K562 (cell line): ENCODE measurements around the gene IRF9. TPM values are rescaled to one million over a fixed set of nuclear protein-coding genes. Genes with fewer than 3 reads are reported as not detected.

ENCODE experiments used
- DNMT1 ChIP-seq: fragments of 450-650 bp; IDR thresholded peaks from 2 replicates; pipeline ENCODE4 v1.6.1; 2016; ENCODE audit warnings: antibody characterized with exemption, mild to moderate bottlenecking
- GABPA ChIP-seq: fragments of 200-800 bp; sonication (Bioruptor generic); conservative IDR thresholded peaks from 2 replicates; pipeline ENCODE4 v1.6.1; 2016; ENCODE audit warnings: low read depth, missing genetic modification characterization, missing compliant biosample characterization
- HDAC1 ChIP-seq, 2 experiments: fragments of 450-650 bp; IDR thresholded peaks; 2 replicates each; pipeline ENCODE4 v1.6.1; 2016 to 2017; ENCODE audit warnings: inconsistent platforms in 1 of 2, mild to moderate bottlenecking in 1 of 2, moderate library complexity in 1 of 2
- KLF13 ChIP-seq: fragments of 450-650 bp; IDR thresholded peaks from 2 replicates; pipeline ENCODE4 v1.6.1; 2016; ENCODE audit warnings: missing genetic modification characterization, low read depth, mild to moderate bottlenecking, missing compliant biosample characterization, moderate library complexity, borderline replicate concordance
- KLF6 ChIP-seq: fragments of 250-450 bp; sonication (Bioruptor Pico); IDR thresholded peaks from 2 replicates; pipeline ENCODE4 v1.4.0; 2020; ENCODE audit warnings: mild to moderate bottlenecking, moderate library complexity, borderline replicate concordance
- MAFF ChIP-seq: IDR thresholded peaks from 2 replicates; pipeline ENCODE4 v1.6.1; 2012; ENCODE audit warnings: low read length, improper control_type of control experiment
- NFE2L1 ChIP-seq: fragments of 450-650 bp; IDR thresholded peaks from 2 replicates; pipeline ENCODE4 v1.6.1; 2016; ENCODE audit warnings: missing genetic modification characterization, low read depth, mild to moderate bottlenecking, missing compliant biosample characterization, moderate library complexity, borderline replicate concordance
- NR0B1 ChIP-seq: fragments of 450-650 bp; IDR thresholded peaks from one replicate; pipeline ENCODE4 v1.6.1; 2018; ENCODE audit warnings: mild to moderate bottlenecking, moderate library complexity; ENCODE audit not compliant: partially characterized antibody
- NR2C1 ChIP-seq, 2 experiments: fragments of 450-650 bp; IDR thresholded peaks; 2 replicates each; pipeline ENCODE4 v1.6.1; 2017; ENCODE audit warnings: mild to moderate bottlenecking in 2 of 2, antibody characterized with exemption in 1 of 2, inconsistent platforms in 1 of 2, missing compliant biosample characterization in 1 of 2, missing genetic modification characterization in 1 of 2
- NR2F6 ChIP-seq: fragments of 450-650 bp; formaldehyde crosslinking; IDR thresholded peaks from 2 replicates; pipeline ENCODE4 v1.4.0; 2020; ENCODE audit warnings: mild to moderate bottlenecking
- PHF20 ChIP-seq: fragments of 450-650 bp; IDR thresholded peaks from 2 replicates; pipeline ENCODE4 v1.6.1; 2018; ENCODE audit not compliant: partially characterized antibody
- RFX5 ChIP-seq: IDR thresholded peaks from 2 replicates; pipeline ENCODE4 v1.6.1; 2011; ENCODE audit warnings: low read depth, mild to moderate bottlenecking, improper control_type of control experiment, low read length
- SNIP1 ChIP-seq: fragments of 450-650 bp; IDR thresholded peaks from 2 replicates; pipeline ENCODE4 v1.7.1; 2017; ENCODE audit warnings: low read depth, mild to moderate bottlenecking
- TAL1 ChIP-seq: fragments of 450-650 bp; IDR thresholded peaks from 2 replicates; pipeline ENCODE4 v1.6.1; 2016; ENCODE audit warnings: mild to moderate bottlenecking
- ZC3H11A ChIP-seq: IDR thresholded peaks from 2 replicates; pipeline ENCODE4 v1.6.1; 2012; ENCODE audit warnings: low read depth, low read length, improper control_type of control experiment
- ZKSCAN8 ChIP-seq: fragments of 200-800 bp; sonication (Bioruptor generic); IDR thresholded peaks from 2 replicates; pipeline ENCODE4 v1.6.1; 2016; ENCODE audit warnings: missing genetic modification characterization, missing compliant biosample characterization
- ZNF165 ChIP-seq: fragments of 250-450 bp; sonication (Bioruptor Pico); IDR thresholded peaks from 2 replicates; pipeline ENCODE4 v1.4.0; 2020; ENCODE audit warnings: borderline replicate concordance
- ZNF316 ChIP-seq: fragments of 450-650 bp; IDR thresholded peaks from 2 replicates; pipeline ENCODE4 v1.6.1; 2016
- ZNF639 ChIP-seq, 2 experiments: fragments of 200-800 bp in 1 of 2; sonication (Bioruptor generic) in 1 of 2; sonication (generic) in 1 of 2; formaldehyde crosslinking in 1 of 2; IDR thresholded peaks in 1 of 2; conservative IDR thresholded peaks in 1 of 2; 2 replicates each; pipeline versions ENCODE4 v1.5.0 to v1.6.1; 2016 to 2020; ENCODE audit warnings: missing compliant biosample characterization in 1 of 2, missing genetic modification characterization in 1 of 2, missing genetic modification reagents in 1 of 2
- ZNF780A ChIP-seq: fragments of 250-450 bp; sonication (Bioruptor Pico); IDR thresholded peaks from 2 replicates; pipeline ENCODE4 v1.5.0; 2021; ENCODE audit warnings: mild to moderate bottlenecking
- polyA plus RNA-seq, 8 experiments: library from polyadenylated mRNA; depleted of rRNA in 4 of 8; stranded (reverse) in 5 of 8; unstranded in 3 of 8; fragments of >200 nt; fragmentation: Nextera tagmentation in 2 of 8; fragmentation: Illumina TruSeq in 1 of 8; extraction: Ambion mirVana in 2 of 8; extraction: Trizol in 1 of 8; gene quantifications; 2 replicates each; pipeline versions ENCODE4 v1.2.1 to v1.2.3, GENCODE V29; 2011 to 2014; ENCODE audit warnings: inconsistent platforms in 1 of 8, missing spikeins in 1 of 8
- total RNA-seq, 7 experiments: library from RNA; depleted of rRNA in 6 of 7; stranded (reverse); fragments of >200 nt in 6 of 7; fragmentation: Illumina TruSeq in 2 of 7; extraction: Trizol in 2 of 7; gene quantifications; 2 replicates each; pipeline versions ENCODE4 v1.2.1 to v1.2.3, GENCODE V29; 2011 to 2021; ENCODE audit warnings: low replicate concordance in 1 of 7
- TF ChIP-seq, protein P1 (sequence below): fragments of 450-650 bp; IDR thresholded peaks from 2 replicates; pipeline ENCODE4 v1.6.1; 2017; ENCODE audit warnings: antibody characterized with exemption, mild to moderate bottlenecking

Gene IRF9
- total and polyA plus RNA-seq, 9 of the 15 experiments (the other 6 are each of a cell fraction or from before 2014, with no cell fraction given), result 0.79 to 14.8 (median 6.1) TPM

DNA sequence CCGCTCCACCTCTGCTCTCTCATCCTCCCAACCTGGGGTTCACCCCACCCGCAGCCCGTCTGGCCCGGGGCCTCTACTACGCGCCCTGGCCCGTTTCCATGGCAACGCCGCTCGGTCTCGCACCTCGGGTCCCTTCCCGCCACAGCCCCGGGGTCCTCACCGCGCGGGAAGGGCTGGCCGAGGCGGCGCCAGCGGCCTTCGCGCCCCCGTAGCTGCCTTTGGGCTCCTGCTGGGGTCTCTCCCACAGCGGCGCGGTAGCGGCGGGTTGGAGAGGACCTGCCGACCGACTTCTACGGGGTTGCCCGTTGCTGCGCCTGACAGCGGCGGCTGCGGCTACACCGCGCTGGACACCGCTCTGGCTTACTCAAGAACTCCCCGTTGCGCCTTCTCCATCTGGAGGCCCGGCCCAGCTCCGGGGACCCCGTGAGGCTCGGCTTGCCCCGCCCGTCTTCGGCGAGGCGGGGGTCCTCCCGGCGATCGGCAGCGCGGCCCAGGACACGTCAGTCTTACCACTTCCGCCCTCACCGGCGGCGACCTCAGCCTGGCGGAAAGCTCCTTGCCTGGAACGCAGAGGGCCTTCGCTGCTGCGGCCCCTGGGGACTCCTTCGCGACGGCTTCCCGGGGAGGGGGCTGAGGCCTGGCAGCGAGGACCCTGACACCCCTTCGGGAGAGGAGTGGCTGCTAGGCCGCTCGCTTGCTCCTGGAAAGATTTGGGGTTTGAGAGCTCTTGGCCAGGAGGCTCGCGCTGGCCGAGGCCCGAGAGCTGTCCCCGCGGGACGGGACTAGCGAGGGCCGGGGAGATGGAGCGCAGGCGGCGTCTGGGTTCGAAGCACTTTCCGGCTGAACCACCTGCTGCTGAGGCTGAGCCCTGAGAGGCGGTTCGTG, 34.4 kb downstream of the IRF9 start, which contains the start of gene TM9SF1 (continued):
- peak; percentile 55 for TF ChIP-seq PHF20
- TF ChIP-seq SNIP1, result no peak
- no peak for TF ChIP-seq KLF13 (tag)
- 0 out of 2 replicates have a peak, but pooled peaks have one; percentile 47 for TF ChIP-seq KLF6 (CRISPR knock-in tag)
- TF ChIP-seq ZNF780A (CRISPR knock-in tag), result no peak
- TF ChIP-seq NR2C1 (IDR thresholded peaks at IDR 0.05), result no peak
- 0 out of 2 replicates have a peak, but pooled peaks have one; percentile 41 for TF ChIP-seq NR2C1 (tag; IDR thresholded peaks at IDR 0.05)
- TF ChIP-seq, protein P1, sequence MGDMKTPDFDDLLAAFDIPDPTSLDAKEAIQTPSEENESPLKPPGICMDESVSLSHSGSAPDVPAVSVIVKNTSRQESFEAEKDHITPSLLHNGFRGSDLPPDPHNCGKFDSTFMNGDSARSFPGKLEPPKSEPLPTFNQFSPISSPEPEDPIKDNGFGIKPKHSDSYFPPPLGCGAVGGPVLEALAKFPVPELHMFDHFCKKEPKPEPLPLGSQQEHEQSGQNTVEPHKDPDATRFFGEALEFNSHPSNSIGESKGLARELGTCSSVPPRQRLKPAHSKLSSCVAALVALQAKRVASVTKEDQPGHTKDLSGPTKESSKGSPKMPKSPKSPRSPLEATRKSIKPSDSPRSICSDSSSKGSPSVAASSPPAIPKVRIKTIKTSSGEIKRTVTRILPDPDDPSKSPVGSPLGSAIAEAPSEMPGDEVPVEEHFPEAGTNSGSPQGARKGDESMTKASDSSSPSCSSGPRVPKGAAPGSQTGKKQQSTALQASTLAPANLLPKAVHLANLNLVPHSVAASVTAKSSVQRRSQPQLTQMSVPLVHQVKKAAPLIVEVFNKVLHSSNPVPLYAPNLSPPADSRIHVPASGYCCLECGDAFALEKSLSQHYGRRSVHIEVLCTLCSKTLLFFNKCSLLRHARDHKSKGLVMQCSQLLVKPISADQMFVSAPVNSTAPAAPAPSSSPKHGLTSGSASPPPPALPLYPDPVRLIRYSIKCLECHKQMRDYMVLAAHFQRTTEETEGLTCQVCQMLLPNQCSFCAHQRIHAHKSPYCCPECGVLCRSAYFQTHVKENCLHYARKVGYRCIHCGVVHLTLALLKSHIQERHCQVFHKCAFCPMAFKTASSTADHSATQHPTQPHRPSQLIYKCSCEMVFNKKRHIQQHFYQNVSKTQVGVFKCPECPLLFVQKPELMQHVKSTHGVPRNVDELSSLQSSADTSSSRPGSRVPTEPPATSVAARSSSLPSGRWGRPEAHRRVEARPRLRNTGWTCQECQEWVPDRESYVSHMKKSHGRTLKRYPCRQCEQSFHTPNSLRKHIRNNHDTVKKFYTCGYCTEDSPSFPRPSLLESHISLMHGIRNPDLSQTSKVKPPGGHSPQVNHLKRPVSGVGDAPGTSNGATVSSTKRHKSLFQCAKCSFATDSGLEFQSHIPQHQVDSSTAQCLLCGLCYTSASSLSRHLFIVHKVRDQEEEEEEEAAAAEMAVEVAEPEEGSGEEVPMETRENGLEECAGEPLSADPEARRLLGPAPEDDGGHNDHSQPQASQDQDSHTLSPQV, result no peak
- peak; percentile 95 for TF ChIP-seq GABPA
- no peak for TF ChIP-seq NR0B1
- TF ChIP-seq ZKSCAN8 (CRISPR knock-in tag), result no peak
- no peak for TF ChIP-seq ZNF316
- no peak for TF ChIP-seq RFX5
- TF ChIP-seq ZC3H11A, result no peak
- TF ChIP-seq ZNF639 (CRISPR knock-in tag; conservative IDR thresholded peaks at IDR 0.05 in 1 of 2, IDR thresholded peaks at IDR 0.05 in 1 of 2), result no peak; a peak in 1 of 4 replicates
- no peak for TF ChIP-seq MAFF
- TF ChIP-seq ZNF165 (CRISPR knock-in tag), result no peak
- TF ChIP-seq NFE2L1, result no peak
- no peak for TF ChIP-seq DNMT1
- TF ChIP-seq TAL1, result no peak
- TF ChIP-seq HDAC1 (IDR thresholded peaks at IDR 0.05), result peak in 1 of 2 experiments; percentile 58; a peak in 2 of 4 replicates
- TF ChIP-seq NR2F6 (CRISPR knock-in tag), result no peak
